ENCODE measurements around the gene IL2RA.

GRCh38 chr10:5965266-5965665, 96.9 kb downstream of the IL2RA start:
- TF ChIP-seq CTCF (IDR thresholded peaks at IDR 0.05), result no peak
- no peak for TF ChIP-seq POLR2A (IDR thresholded peaks at IDR 0.05)
- TF ChIP-seq POLR2AphosphoS5 (IDR thresholded peaks at IDR 0.05), result no peak

All from upper lobe of left lung (tissue), 4 donors.